Measurements from ENCODE around the gene FAT1.

- TF ChIP-seq, protein P1, sequence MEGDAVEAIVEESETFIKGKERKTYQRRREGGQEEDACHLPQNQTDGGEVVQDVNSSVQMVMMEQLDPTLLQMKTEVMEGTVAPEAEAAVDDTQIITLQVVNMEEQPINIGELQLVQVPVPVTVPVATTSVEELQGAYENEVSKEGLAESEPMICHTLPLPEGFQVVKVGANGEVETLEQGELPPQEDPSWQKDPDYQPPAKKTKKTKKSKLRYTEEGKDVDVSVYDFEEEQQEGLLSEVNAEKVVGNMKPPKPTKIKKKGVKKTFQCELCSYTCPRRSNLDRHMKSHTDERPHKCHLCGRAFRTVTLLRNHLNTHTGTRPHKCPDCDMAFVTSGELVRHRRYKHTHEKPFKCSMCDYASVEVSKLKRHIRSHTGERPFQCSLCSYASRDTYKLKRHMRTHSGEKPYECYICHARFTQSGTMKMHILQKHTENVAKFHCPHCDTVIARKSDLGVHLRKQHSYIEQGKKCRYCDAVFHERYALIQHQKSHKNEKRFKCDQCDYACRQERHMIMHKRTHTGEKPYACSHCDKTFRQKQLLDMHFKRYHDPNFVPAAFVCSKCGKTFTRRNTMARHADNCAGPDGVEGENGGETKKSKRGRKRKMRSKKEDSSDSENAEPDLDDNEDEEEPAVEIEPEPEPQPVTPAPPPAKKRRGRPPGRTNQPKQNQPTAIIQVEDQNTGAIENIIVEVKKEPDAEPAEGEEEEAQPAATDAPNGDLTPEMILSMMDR (IDR thresholded peaks at IDR 0.05; ENCODE audit: low read depth, low read length) = no peak
- TF ChIP-seq MAX (IDR thresholded peaks at IDR 0.05; ENCODE audit: low read depth, low read length) = no peak
- no peak for TF ChIP-seq POLR2A (IDR thresholded peaks at IDR 0.05; ENCODE audit: extremely low read depth, insufficient read length)
- no peak for TF ChIP-seq MYC (IDR thresholded peaks at IDR 0.05; ENCODE audit: low read depth, low read length)
Observed at GRCh38 chr4:186728631-186729271, 5.1 kb upstream of the FAT1 start.

Data from NB4 (cell line).